Progenitor cell of endocrine pancreas (in vitro differentiated cells): Measurements from ENCODE around the gene SVOP. TPM values are rescaled to one million over a fixed set of nuclear protein-coding genes. Genes with fewer than 3 reads are reported as not detected.

Experiments used
- DNase-seq: peaks from one replicate; pipeline ENCODE4 v3.0.0; 2021; ENCODE audit warnings: low spot score; ENCODE audit not compliant: unreplicated experiment
- H3K27ac Mint-ChIP-seq: 2 replicates; pipeline ENCODE4 v1.8.0; 2021; ENCODE audit warnings: mild to moderate bottlenecking, moderate library complexity, mixed read lengths
- H3K27me3 Mint-ChIP-seq: 2 replicates; pipeline ENCODE4 v1.8.0; 2021; ENCODE audit warnings: mixed read lengths
- H3K36me3 Mint-ChIP-seq: 2 replicates; pipeline ENCODE4 v1.8.0; 2022; ENCODE audit warnings: mixed read lengths; ENCODE audit not compliant: insufficient read depth
- H3K4me1 Mint-ChIP-seq: 2 replicates; pipeline ENCODE4 v1.8.0; 2021; ENCODE audit warnings: low read depth, mixed read lengths
- H3K4me3 Mint-ChIP-seq: 2 replicates; pipeline ENCODE4 v1.8.0; 2021; ENCODE audit warnings: low read depth, mild to moderate bottlenecking, moderate library complexity, mixed read lengths
- H3K9me3 Mint-ChIP-seq: 2 replicates; pipeline ENCODE4 v1.8.0; 2021; ENCODE audit warnings: low read depth, mixed read lengths
- total RNA-seq: library from RNA; stranded (reverse); gene quantifications from 2 replicates; pipeline ENCODE4 v1.2.1, GENCODE V29; 2021
- TF ChIP-seq, protein P1 (sequence below): fragments of 200-600 bp; sonication (generic); IDR thresholded peaks from one replicate; pipeline ENCODE4 v1.5.0; 2021; ENCODE audit warnings: antibody characterized with exemption, mild to moderate bottlenecking; ENCODE audit not compliant: unreplicated experiment

The SVOP gene
- total RNA-seq, 1 donor from 2014 or later, result 1.7 TPM

GRCh38 chr12:108915632-108916133 is 105.2 kb downstream of the SVOP start:
- no peak overlapping the region for H3K27ac Mint-ChIP-seq
- no peaks in the 10 kb centered on the region for H3K27me3 Mint-ChIP-seq
- DNase-seq, result no peak
- H3K4me3 Mint-ChIP-seq, result no peak overlapping the region
- peaks cover 2% of the 10 kb centered on the region for H3K4me1 Mint-ChIP-seq
- peaks cover 3% of the 10 kb centered on the region for H3K9me3 Mint-ChIP-seq
- TF ChIP-seq, protein P1, sequence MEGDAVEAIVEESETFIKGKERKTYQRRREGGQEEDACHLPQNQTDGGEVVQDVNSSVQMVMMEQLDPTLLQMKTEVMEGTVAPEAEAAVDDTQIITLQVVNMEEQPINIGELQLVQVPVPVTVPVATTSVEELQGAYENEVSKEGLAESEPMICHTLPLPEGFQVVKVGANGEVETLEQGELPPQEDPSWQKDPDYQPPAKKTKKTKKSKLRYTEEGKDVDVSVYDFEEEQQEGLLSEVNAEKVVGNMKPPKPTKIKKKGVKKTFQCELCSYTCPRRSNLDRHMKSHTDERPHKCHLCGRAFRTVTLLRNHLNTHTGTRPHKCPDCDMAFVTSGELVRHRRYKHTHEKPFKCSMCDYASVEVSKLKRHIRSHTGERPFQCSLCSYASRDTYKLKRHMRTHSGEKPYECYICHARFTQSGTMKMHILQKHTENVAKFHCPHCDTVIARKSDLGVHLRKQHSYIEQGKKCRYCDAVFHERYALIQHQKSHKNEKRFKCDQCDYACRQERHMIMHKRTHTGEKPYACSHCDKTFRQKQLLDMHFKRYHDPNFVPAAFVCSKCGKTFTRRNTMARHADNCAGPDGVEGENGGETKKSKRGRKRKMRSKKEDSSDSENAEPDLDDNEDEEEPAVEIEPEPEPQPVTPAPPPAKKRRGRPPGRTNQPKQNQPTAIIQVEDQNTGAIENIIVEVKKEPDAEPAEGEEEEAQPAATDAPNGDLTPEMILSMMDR, result no peak
- H3K36me3 Mint-ChIP-seq, result no peaks in the 10 kb centered on the region

DNA sequence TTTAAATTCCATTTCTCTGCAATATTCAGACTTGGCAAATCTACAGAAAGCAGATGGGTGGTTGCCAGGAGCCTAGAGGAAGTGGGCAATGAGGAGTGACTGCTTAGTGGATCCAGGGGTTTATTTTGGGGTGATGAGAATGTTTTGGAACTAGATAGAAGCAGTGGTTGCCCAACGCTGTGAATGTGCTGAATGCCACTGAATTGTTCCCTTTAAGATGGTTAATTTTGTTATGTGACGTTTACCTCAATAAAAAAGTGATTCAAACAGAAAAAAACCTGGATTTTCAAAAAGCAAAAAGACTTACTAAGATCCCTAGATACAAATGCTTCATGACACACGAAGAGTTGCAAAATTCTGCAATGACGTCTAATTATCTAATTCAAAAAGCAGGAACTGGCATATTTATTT is 106.7 kb downstream of the SVOP start:
- no peak for DNase-seq
- no peaks in the 10 kb centered on the region for H3K9me3 Mint-ChIP-seq
- no peaks in the 10 kb centered on the region for H3K27me3 Mint-ChIP-seq
- H3K4me1 Mint-ChIP-seq, result peaks cover 2% of the 10 kb centered on the region
- TF ChIP-seq, protein P1, result no peak
- no peaks in the 10 kb centered on the region for H3K36me3 Mint-ChIP-seq
- H3K4me3 Mint-ChIP-seq, result no peak overlapping the region
- no peak overlapping the region for H3K27ac Mint-ChIP-seq

- no peaks in the 10 kb centered on the region for H3K4me1 Mint-ChIP-seq
- H3K4me3 Mint-ChIP-seq, result no peak overlapping the region
- TF ChIP-seq, protein P1, result no peak
- DNase-seq, result no peak
- no peaks in the 10 kb centered on the region for H3K9me3 Mint-ChIP-seq
- no peak overlapping the region for H3K27ac Mint-ChIP-seq
- no peaks in the 10 kb centered on the region for H3K36me3 Mint-ChIP-seq
- H3K27me3 Mint-ChIP-seq, result peaks cover 5% of the 10 kb centered on the region
Observed at GRCh38 chr12:108912361-108912760, 108.5 kb downstream of the SVOP start.

DNA sequence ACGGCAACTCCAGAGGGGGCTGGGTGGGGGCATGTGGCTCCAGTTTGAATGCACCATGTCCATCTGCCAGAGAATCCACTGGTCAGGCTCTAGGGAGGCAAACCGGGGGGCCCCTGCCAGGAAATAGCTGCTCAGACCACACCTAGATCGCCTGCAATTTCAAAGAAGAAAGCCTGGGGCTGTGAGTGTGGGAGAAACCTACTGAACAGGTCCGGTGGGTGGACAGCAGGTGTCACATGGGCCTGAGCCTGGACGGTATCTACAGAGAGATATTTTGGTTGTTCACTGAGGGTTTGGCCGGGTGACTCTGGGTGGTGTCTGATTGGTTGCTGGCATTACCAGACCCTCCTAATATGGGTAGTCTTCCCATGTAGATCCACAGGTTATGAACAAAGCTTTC is 109.0 kb downstream of the SVOP start:
- Mint-ChIP-seq H3K4me1 (no peaks in the 10 kb centered on the region), H3K27me3 (peaks cover 8% of the 10 kb centered on the region), H3K36me3 (no peaks in the 10 kb centered on the region), H3K4me3 (no peak overlapping the region), H3K9me3 (no peaks in the 10 kb centered on the region), H3K27ac (no peak overlapping the region)
- DNase-seq, result no peak
- TF ChIP-seq, protein P1, result no peak

DNA sequence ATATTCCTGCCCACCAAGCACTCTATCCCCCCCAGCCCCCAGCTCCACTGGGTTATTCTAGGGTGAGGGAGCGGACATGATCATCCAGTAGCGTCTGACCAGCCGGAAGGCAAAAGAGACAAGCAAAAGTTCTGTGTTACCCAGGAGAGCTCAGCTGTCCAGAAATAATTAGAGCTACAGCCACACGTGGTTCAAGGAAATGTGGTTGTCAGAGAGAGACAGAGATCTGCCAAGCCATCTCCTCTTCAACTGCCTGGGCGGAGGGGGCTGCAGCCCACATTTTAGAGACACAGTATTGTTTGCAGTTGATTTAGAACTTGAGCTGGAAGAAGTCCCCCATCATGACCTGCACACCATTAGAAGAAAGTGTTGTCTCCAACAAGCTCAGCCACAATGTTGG is 110.5 kb downstream of the SVOP start:
- no peak for DNase-seq
- H3K27ac Mint-ChIP-seq, result no peak overlapping the region
- no peaks in the 10 kb centered on the region for H3K36me3 Mint-ChIP-seq
- H3K27me3 Mint-ChIP-seq, result peaks cover 12% of the 10 kb centered on the region
- no peaks in the 10 kb centered on the region for H3K4me1 Mint-ChIP-seq
- H3K9me3 Mint-ChIP-seq, result no peaks in the 10 kb centered on the region
- H3K4me3 Mint-ChIP-seq, result no peak overlapping the region
- TF ChIP-seq, protein P1, result no peak
